GM12878 (cell line): ENCODE results near the gene AGT. TPM values are rescaled to one million over a fixed set of nuclear protein-coding genes. Genes with fewer than 3 reads are reported as not detected.

Experiments used
- ATAC-seq: fragments of 200-7000 bp; cut with Tn5 transposase; 3 replicates; pipeline ENCODE4 v1.9.1; 2020; ENCODE audit warnings: mild to moderate bottlenecking, moderate library complexity
- BruUV-seq: library from RNA; stranded (reverse); fragments of 400-500 nt; replicated peaks from 2 replicates; lab custom pipeline; 2021; lab: Mats Ljungman, UMichigan
- CTCF ChIA-PET: fragments of 300-600 bp; sonication (Branson Sonifier 250); formaldehyde crosslinking; extraction: SDS; loops from one replicate; lab custom pipeline; 2021; ENCODE audit warnings: inconsistent platforms; lab: Yijun Ruan, JAX
- POLR2A ChIA-PET: fragments of 350-600 bp; formaldehyde crosslinking; extraction: SDS; loops from one replicate; lab custom pipeline; 2021; ENCODE audit warnings: inconsistent platforms; lab: Charles Lee
- RAD21 ChIA-PET: fragments of 300-600 bp; sonication (Branson Sonifier 250); formaldehyde crosslinking; loops from one replicate; lab custom pipeline; 2023; ENCODE audit warnings: antibody characterized with exemption; ENCODE audit not compliant: unreplicated experiment; lab: Charles Lee
- SMC1A ChIA-PET: fragments of 300-600 bp; sonication (Branson Sonifier 250); formaldehyde crosslinking; loops from one replicate; lab custom pipeline; 2023; ENCODE audit not compliant: unreplicated experiment, uncharacterized antibody; lab: Charles Lee
- DNase-seq: peaks from one replicate; pipeline ENCODE4 v3.0.0-alpha.2; 2011; ENCODE audit warnings: low read depth, low spot score
- FAIRE-seq: peaks from 3 replicates; lab custom pipeline; 2011; peaks lifted over from hg19 to GRCh38; lab: Jason Lieb, UNC
- H2AFZ ChIP-seq: 2 replicates; pipeline ENCODE4 v1.6.0; 2011; ENCODE audit warnings: low read depth, low read length, control low read depth; ENCODE audit not compliant: control insufficient read depth
- H3K27ac ChIP-seq: 2 replicates; pipeline ENCODE4 v1.5.1; 2011; ENCODE audit warnings: control low read depth; ENCODE audit not compliant: control insufficient read depth, insufficient read depth
- H3K27me3 ChIP-seq, 2 experiments: replicated peaks in 1 of 2; 2 replicates each; pipeline versions ENCODE4 v1.6.0 to v1.6.1; 2011; ENCODE audit warnings: low read length in 1 of 2; ENCODE audit not compliant: control insufficient read depth in 2 of 2, insufficient read depth in 2 of 2
- H3K36me3 ChIP-seq, 2 experiments: 2 replicates each; pipeline ENCODE4 v1.5.1; 2011; ENCODE audit warnings: low read length in 1 of 2; ENCODE audit not compliant: control insufficient read depth in 2 of 2, insufficient read depth in 2 of 2
- H3K4me1 ChIP-seq: 2 replicates; pipeline ENCODE4 v1.6.1; 2011; ENCODE audit warnings: mild to moderate bottlenecking, low read length, moderate library complexity, mixed read lengths; ENCODE audit not compliant: control insufficient read depth, insufficient read depth
- H3K4me2 ChIP-seq: 2 replicates; pipeline ENCODE4 v1.6.0; 2011; ENCODE audit warnings: control low read depth; ENCODE audit not compliant: control insufficient read depth, insufficient read depth
- H3K4me3 ChIP-seq: fragments of 200-600 bp; sonication (generic); 2 replicates; pipeline ENCODE4 v1.5.1; 2016
- H3K79me2 ChIP-seq: 2 replicates; pipeline ENCODE4 v1.6.0; 2011; ENCODE audit warnings: low read length; ENCODE audit not compliant: control insufficient read depth, insufficient read depth
- H3K9ac ChIP-seq: 2 replicates; pipeline ENCODE4 v1.8.0; 2011; ENCODE audit warnings: low read length, control low read depth, mixed read lengths; ENCODE audit not compliant: control insufficient read depth, insufficient read depth
- H3K9me3 ChIP-seq: replicated peaks from 3 replicates; pipeline ENCODE4 v1.5.1; 2011; ENCODE audit warnings: mild to moderate bottlenecking, low read length; ENCODE audit not compliant: control insufficient read depth, insufficient read depth
- H4K20me1 ChIP-seq: 2 replicates; pipeline ENCODE4 v1.6.0; 2011; ENCODE audit not compliant: control insufficient read depth, insufficient read depth
- ASH2L ChIP-seq: fragments of 300-600, 200-600 bp; sonication (generic); IDR thresholded peaks from 2 replicates; pipeline ENCODE4 v1.6.1; 2017; ENCODE audit warnings: low read depth, mild to moderate bottlenecking, borderline replicate concordance
- CREM ChIP-seq: IDR thresholded peaks from 2 replicates; pipeline ENCODE4 v1.6.1; 2014; ENCODE audit warnings: antibody characterized with exemption, low read depth
- DPF2 ChIP-seq: fragments of 450-650 bp; IDR thresholded peaks from 2 replicates; pipeline ENCODE4 v1.6.1; 2017; ENCODE audit warnings: mild to moderate bottlenecking
- GATAD2B ChIP-seq: fragments of 450-650 bp; conservative IDR thresholded peaks from 2 replicates; pipeline ENCODE4 v1.6.1; 2017; ENCODE audit warnings: low read depth, mild to moderate bottlenecking, moderate library complexity
- RCOR1 ChIP-seq: conservative IDR thresholded peaks from 2 replicates; pipeline ENCODE4 v1.6.1; 2012; ENCODE audit warnings: low read depth, low read length, improper control_type of control experiment
- RUNX3 ChIP-seq: IDR thresholded peaks from 2 replicates; pipeline ENCODE4 v1.6.1; 2012; ENCODE audit warnings: low read length, inconsistent platforms
- STAT1 ChIP-seq: fragments of 450-650 bp; conservative IDR thresholded peaks from 2 replicates; pipeline ENCODE4 v1.6.1; 2014; ENCODE audit warnings: antibody characterized with exemption, mild to moderate bottlenecking
- ZNF24 ChIP-seq: fragments of 450-650 bp; IDR thresholded peaks from 2 replicates; pipeline ENCODE4 v1.6.1; 2017; ENCODE audit warnings: antibody characterized with exemption, mild to moderate bottlenecking
- ZZZ3 ChIP-seq: IDR thresholded peaks from 2 replicates; pipeline ENCODE4 v1.6.1; 2011; ENCODE audit warnings: low read depth; ENCODE audit not compliant: control insufficient read depth, insufficient read length
- WGBS: methylation state at CpG from one replicate; pipeline ENCODE4 v1.1.6; 2016; ENCODE audit warnings: low lambda C conversion rate; ENCODE audit not compliant: insufficient replicate concordance, insufficient coverage; ENCODE audit errors: missing lambda C conversion rate; 5-methylcytosine and 5-hydroxymethylcytosine counted together
- in situ Hi-C: fragments of 300-500 bp; cut with MboI; formaldehyde crosslinking; loops from 9 replicates; pipeline ENCODE4 v1.14.3; 2018; ENCODE audit warnings: mixed read lengths
- intact Hi-C: fragments of 100-400 bp; cut with micrococcal nuclease; formaldehyde crosslinking; loops from one replicate; pipeline ENCODE4 v1.14.2; 2022; ENCODE audit not compliant: unreplicated experiment
- polyA plus RNA-seq, 11 experiments: library from polyadenylated mRNA; depleted of rRNA in 4 of 11; unstranded in 6 of 11; stranded (reverse) in 5 of 11; fragments of >200 nt; fragmentation: Nextera tagmentation in 4 of 11; fragmentation: Illumina TruSeq in 1 of 11; extraction: Ambion mirVana in 4 of 11; extraction: Trizol in 1 of 11; gene quantifications; 1 replicate in 1 of 11; 2 replicates in 10 of 11; pipeline versions ENCODE4 v1.2.1 to v1.2.3, GENCODE V29; 2011 to 2016; ENCODE audit warnings: inconsistent platforms in 2 of 11, missing spikeins in 2 of 11, low read depth in 1 of 11
- total RNA-seq, 4 experiments: library from RNA; depleted of rRNA in 3 of 4; stranded (reverse); fragments of >200 nt in 3 of 4; fragmentation: Illumina TruSeq in 1 of 4; extraction: Trizol in 1 of 4; gene quantifications; 2 replicates each; pipeline versions ENCODE4 v1.2.1 to v1.2.3, GENCODE V29; 2013 to 2021
- TF ChIP-seq, protein P1 (sequence below): IDR thresholded peaks from 2 replicates; pipeline ENCODE4 v1.6.1; 2012; ENCODE audit warnings: mild to moderate bottlenecking, low read depth, low read length

The AGT gene
- total and polyA plus RNA-seq, 10 of the 15 experiments (the other 5 are each of a cell fraction or from before 2014, with no cell fraction given) = 0.69 TPM; not detected in 9

DNA sequence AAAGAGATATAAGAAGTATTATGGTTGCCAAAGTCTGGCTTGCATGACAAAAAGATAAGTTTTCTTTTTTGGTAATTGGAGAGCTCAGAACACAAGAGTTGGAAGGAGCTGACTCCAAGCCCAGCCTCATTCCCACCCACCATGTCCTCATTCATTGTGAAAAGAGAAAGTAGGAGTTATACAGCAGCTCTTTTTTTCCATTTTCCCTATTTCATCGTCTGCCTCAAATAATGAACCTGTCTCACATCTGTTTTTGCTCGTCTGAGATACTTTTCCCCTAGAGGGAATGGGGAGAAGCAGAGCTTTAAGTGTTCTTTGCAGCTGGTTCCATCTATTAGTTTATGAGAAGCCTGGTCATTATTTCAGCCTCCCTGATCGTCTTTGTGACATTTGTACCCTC lies 34.7 kb downstream of the AGT start:
- Histone ChIP-seq H3K4me1 (no peaks in the 10 kb centered on the region), H3K27me3 (no peaks in the 10 kb centered on the region), H3K4me2 (no peak overlapping the region), H2AFZ (no peak overlapping the region), H3K4me3 (no peak overlapping the region), H3K36me3 (peaks cover 5 to 20% of the 10 kb centered on the region in 2 experiments; a peak in 3 of 4 replicates), H3K9me3 (no peaks in the 10 kb centered on the region), H4K20me1 (no peaks in the 10 kb centered on the region), H3K9ac (no peak overlapping the region), H3K79me2 (no peaks in the 10 kb centered on the region), H3K27ac (no peak overlapping the region)
- ChIA-PET RAD21 (interaction anchor here (0.6 kb wide), 1 partner anchor 216 kb away, joined by 4 read pairs; no protein-coding TSS in a partner anchor), POLR2A (no interaction called here), CTCF (interaction anchor here (1.1 kb wide), 1 partner anchor 11 kb away, joined by 3 read pairs; no protein-coding TSS in a partner anchor), SMC1A (interaction anchor here (0.6 to 1.7 kb wide), 2 partner anchors 10 to 1609 kb away, joined by 3 to 4 read pairs; no protein-coding TSS in a partner anchor)
- 97% methylated on average over 3 of the region's 3 CpGs for WGBS
- no peak for DNase-seq
- intact Hi-C loops (no loop called here), in situ Hi-C loops (no loop called here)
- ATAC-seq = no peak
- TF ChIP-seq ZZZ3 (no peak), STAT1 (no peak), RCOR1 (no peak), ZNF24 (no peak), RUNX3 (no peak), DPF2 (no peak), CREM (no peak), GATAD2B (no peak), ASH2L (no peak)
- TF ChIP-seq, protein P1, sequence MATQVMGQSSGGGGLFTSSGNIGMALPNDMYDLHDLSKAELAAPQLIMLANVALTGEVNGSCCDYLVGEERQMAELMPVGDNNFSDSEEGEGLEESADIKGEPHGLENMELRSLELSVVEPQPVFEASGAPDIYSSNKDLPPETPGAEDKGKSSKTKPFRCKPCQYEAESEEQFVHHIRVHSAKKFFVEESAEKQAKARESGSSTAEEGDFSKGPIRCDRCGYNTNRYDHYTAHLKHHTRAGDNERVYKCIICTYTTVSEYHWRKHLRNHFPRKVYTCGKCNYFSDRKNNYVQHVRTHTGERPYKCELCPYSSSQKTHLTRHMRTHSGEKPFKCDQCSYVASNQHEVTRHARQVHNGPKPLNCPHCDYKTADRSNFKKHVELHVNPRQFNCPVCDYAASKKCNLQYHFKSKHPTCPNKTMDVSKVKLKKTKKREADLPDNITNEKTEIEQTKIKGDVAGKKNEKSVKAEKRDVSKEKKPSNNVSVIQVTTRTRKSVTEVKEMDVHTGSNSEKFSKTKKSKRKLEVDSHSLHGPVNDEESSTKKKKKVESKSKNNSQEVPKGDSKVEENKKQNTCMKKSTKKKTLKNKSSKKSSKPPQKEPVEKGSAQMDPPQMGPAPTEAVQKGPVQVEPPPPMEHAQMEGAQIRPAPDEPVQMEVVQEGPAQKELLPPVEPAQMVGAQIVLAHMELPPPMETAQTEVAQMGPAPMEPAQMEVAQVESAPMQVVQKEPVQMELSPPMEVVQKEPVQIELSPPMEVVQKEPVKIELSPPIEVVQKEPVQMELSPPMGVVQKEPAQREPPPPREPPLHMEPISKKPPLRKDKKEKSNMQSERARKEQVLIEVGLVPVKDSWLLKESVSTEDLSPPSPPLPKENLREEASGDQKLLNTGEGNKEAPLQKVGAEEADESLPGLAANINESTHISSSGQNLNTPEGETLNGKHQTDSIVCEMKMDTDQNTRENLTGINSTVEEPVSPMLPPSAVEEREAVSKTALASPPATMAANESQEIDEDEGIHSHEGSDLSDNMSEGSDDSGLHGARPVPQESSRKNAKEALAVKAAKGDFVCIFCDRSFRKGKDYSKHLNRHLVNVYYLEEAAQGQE = no peak
- no TSS peak for BruUV-seq
- FAIRE-seq = no peak
